ENCODE data around the gene MLF2. TPM values are rescaled to one million over a fixed set of nuclear protein-coding genes. Genes with fewer than 3 reads are reported as not detected.

The MLF2 gene
- total and polyA plus RNA-seq, 12 donors, result 108 to 197 (median 148) TPM

GRCh38 chr12:6792522-6793201, 39.7 kb upstream of the MLF2 start:
- DNase-seq (peak in 1 of 2 donors; percentile 32), ATAC-seq (peak; percentile 41 to 77 (median 62))
- WGBS, 2 donors, result 31 to 33% methylated on average over 12 of the region's 12 CpGs
- H3K27ac ChIP-seq, result peak overlapping the region in 3 of 10 donors; percentile 16 to 86 (median 31)
- peaks cover 0 to 4% (median 0%) of the 10 kb centered on the region in 7 donors for H3K27me3 ChIP-seq
- H3K4me1 ChIP-seq, result peaks cover 0 to 22% (median 0%) of the 10 kb centered on the region in 9 donors
- H3K36me3 ChIP-seq, result peaks cover 0 to 23% (median 0%) of the 10 kb centered on the region in 9 donors
- H3K9me3 ChIP-seq, result no peaks in the 10 kb centered on the region
- no peak for TF ChIP-seq CTCF (IDR thresholded peaks at IDR 0.05)
- peak overlapping the region in 4 of 10 donors; percentile 15 to 56 (median 22) for H3K4me3 ChIP-seq
- intact Hi-C loops (cut with DNase I), result no loop called here

- 80 to 82% methylated on average over 13 of the region's 13 CpGs for WGBS, 2 donors
- H3K27ac ChIP-seq, result peak overlapping the region in 3 of 10 donors; percentile 16 to 86 (median 31)
- H3K36me3 ChIP-seq, result peaks cover 0 to 23% (median 0%) of the 10 kb centered on the region in 9 donors
- H3K4me3 ChIP-seq, result peak overlapping the region in 5 of 10 donors; percentile 13 to 56 (median 20)
- no peak for TF ChIP-seq CTCF (IDR thresholded peaks at IDR 0.05)
- intact Hi-C loops (cut with DNase I), result no loop called here
- ATAC-seq (no peak), DNase-seq (no peak)
- peaks cover 0 to 28% (median 6%) of the 10 kb centered on the region in 9 donors for H3K4me1 ChIP-seq
- peaks cover 0 to 4% (median 0%) of the 10 kb centered on the region in 7 donors for H3K27me3 ChIP-seq
- no peaks in the 10 kb centered on the region for H3K9me3 ChIP-seq
These were observed 39.1 kb upstream of the MLF2 start for GRCh38 chr12:6791931-6792520.

- Histone ChIP-seq H3K27ac (peak overlapping the region in 1 of 10 donors; percentile 86), H3K4me1 (peaks cover 0 to 38% (median 9%) of the 10 kb centered on the region in 9 donors), H3K36me3 (peaks cover 0 to 14% (median 0%) of the 10 kb centered on the region in 9 donors), H3K4me3 (peak overlapping the region in 6 of 10 donors; percentile 2 to 56 (median 42)), H3K27me3 (peaks cover 0 to 4% (median 0%) of the 10 kb centered on the region in 7 donors), H3K9me3 (no peaks in the 10 kb centered on the region)
- intact Hi-C loops (cut with DNase I), result no loop called here
- no peak for DNase-seq
- WGBS, 2 donors, result 90 to 93% methylated on average over 12 of the region's 12 CpGs
- no peak for ATAC-seq
- no peak for TF ChIP-seq CTCF (IDR thresholded peaks at IDR 0.05)
These were observed 37.7 kb upstream of the MLF2 start for GRCh38 chr12:6790496-6791150.

All from heart right ventricle (tissue), 16 donors.